Body of pancreas (tissue), 4 donors: Measurements from ENCODE around the gene SAMD14. TPM values are rescaled to one million over a fixed set of nuclear protein-coding genes. Genes with fewer than 3 reads are reported as not detected.

Experiments used
- ATAC-seq: fragments of 150-250 bp; one replicate; pipeline ENCODE4 v1.9.1; 2016
- DNase-seq, 4 donors: peaks; one replicate each; pipeline ENCODE4 v3.0.0-alpha.2; 2019
- H3K27ac ChIP-seq, 4 donors: fragments of 200-600 bp; sonication (generic); 1 replicate in 3 of 4; 2 replicates in 1 of 4; pipeline versions ENCODE4 v1.5.1 to v1.6.1; 2016 to 2019; ENCODE audit warnings: mild to moderate bottlenecking in 1 of 4, mixed read lengths in 1 of 4, moderate library complexity in 1 of 4
- H3K27me3 ChIP-seq, 2 donors: fragments of 200-600 bp; sonication (generic); one replicate each; pipeline ENCODE4 v1.6.0; 2016; ENCODE audit warnings: mild to moderate bottlenecking in 1 of 2
- H3K36me3 ChIP-seq, 2 donors: fragments of 200-600 bp; sonication (generic); replicated peaks in 1 of 2; 2 replicates each; pipeline ENCODE4 v1.5.1; 2016; ENCODE audit warnings: low read depth in 2 of 2; ENCODE audit not compliant: insufficient read depth in 1 of 2
- H3K4me1 ChIP-seq: fragments of 200-600 bp; sonication (generic); one replicate; pipeline ENCODE4 v1.6.0; 2016
- H3K4me3 ChIP-seq, 2 donors: fragments of 200-600 bp; sonication (generic); 1 replicate in 1 of 2; 2 replicates in 1 of 2; pipeline ENCODE4 v1.5.1; 2016 to 2019
- H3K9me3 ChIP-seq, 3 donors: fragments of 200-600 bp; sonication (generic); 1 replicate in 2 of 3; 2 replicates in 1 of 3; pipeline ENCODE4 v1.5.1; 2016
- POLR2A ChIP-seq, 3 donors: fragments of 450-650 bp; IDR thresholded peaks; one replicate each; pipeline ENCODE4 v1.6.1; 2016; ENCODE audit warnings: antibody characterized with exemption in 3 of 3, mild to moderate bottlenecking in 2 of 3
- WGBS, 2 donors: methylation state at CpG; one replicate each; pipeline ENCODE4 v1.1.5; 2017; 5-methylcytosine and 5-hydroxymethylcytosine counted together
- intact Hi-C: fragments of 100-400 bp; cut with DNase I; formaldehyde crosslinking; loops from one replicate; pipeline ENCODE4 v1.15.1; 2023
- total RNA-seq, 2 donors: library from RNA; depleted of rRNA; stranded (reverse); fragments of >200 nt; gene quantifications; one replicate each; pipeline ENCODE4 v1.1.0, GENCODE V29; 2016
- TF ChIP-seq, protein P1 (sequence below), 7 experiments: fragments of 450-650 bp in 4 of 7; fragments of 200-600 bp in 3 of 7; sonication (generic) in 3 of 7; IDR thresholded peaks; one replicate each; pipeline ENCODE4 v1.5.1; 2016 to 2019; ENCODE audit warnings: antibody characterized with exemption in 7 of 7

SAMD14 gene
- total RNA-seq, 2 donors from 2014 or later: not detected

- peaks cover 0 to 15% of the 10 kb centered on the region in 2 donors for H3K36me3 ChIP-seq
- DNase-seq: no peak
- WGBS, 2 donors: 89 to 91% methylated on average over 8 to 9 of the region's 9 CpGs
Measured at GRCh38 chr17:50108556-50108955, 21.4 kb downstream of the SAMD14 start.

GRCh38 chr17:50107790-50108414, 22.1 kb downstream of the SAMD14 start:
- 88% methylated on average over 10 of the region's 10 CpGs for WGBS, 2 donors
- TF ChIP-seq, protein P1, sequence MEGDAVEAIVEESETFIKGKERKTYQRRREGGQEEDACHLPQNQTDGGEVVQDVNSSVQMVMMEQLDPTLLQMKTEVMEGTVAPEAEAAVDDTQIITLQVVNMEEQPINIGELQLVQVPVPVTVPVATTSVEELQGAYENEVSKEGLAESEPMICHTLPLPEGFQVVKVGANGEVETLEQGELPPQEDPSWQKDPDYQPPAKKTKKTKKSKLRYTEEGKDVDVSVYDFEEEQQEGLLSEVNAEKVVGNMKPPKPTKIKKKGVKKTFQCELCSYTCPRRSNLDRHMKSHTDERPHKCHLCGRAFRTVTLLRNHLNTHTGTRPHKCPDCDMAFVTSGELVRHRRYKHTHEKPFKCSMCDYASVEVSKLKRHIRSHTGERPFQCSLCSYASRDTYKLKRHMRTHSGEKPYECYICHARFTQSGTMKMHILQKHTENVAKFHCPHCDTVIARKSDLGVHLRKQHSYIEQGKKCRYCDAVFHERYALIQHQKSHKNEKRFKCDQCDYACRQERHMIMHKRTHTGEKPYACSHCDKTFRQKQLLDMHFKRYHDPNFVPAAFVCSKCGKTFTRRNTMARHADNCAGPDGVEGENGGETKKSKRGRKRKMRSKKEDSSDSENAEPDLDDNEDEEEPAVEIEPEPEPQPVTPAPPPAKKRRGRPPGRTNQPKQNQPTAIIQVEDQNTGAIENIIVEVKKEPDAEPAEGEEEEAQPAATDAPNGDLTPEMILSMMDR (IDR thresholded peaks at IDR 0.05): no peak
- no peak for TF ChIP-seq POLR2A (IDR thresholded peaks at IDR 0.05)
- peaks cover 0 to 15% of the 10 kb centered on the region in 2 donors for H3K36me3 ChIP-seq

More at GRCh38 chr17:50108556-50108955, 21.4 kb downstream of the SAMD14 start:
- no peaks in the 10 kb centered on the region for H3K27me3 ChIP-seq
- intact Hi-C loops: no loop called here
- TF ChIP-seq POLR2A (IDR thresholded peaks at IDR 0.05): no peak
- TF ChIP-seq, protein P1 (IDR thresholded peaks at IDR 0.05): no peak
- ATAC-seq: no peak
- no peak overlapping the region for H3K4me3 ChIP-seq
- no peak overlapping the region for H3K27ac ChIP-seq
- peaks cover 24% of the 10 kb centered on the region for H3K4me1 ChIP-seq
- no peaks in the 10 kb centered on the region for H3K9me3 ChIP-seq

DNA sequence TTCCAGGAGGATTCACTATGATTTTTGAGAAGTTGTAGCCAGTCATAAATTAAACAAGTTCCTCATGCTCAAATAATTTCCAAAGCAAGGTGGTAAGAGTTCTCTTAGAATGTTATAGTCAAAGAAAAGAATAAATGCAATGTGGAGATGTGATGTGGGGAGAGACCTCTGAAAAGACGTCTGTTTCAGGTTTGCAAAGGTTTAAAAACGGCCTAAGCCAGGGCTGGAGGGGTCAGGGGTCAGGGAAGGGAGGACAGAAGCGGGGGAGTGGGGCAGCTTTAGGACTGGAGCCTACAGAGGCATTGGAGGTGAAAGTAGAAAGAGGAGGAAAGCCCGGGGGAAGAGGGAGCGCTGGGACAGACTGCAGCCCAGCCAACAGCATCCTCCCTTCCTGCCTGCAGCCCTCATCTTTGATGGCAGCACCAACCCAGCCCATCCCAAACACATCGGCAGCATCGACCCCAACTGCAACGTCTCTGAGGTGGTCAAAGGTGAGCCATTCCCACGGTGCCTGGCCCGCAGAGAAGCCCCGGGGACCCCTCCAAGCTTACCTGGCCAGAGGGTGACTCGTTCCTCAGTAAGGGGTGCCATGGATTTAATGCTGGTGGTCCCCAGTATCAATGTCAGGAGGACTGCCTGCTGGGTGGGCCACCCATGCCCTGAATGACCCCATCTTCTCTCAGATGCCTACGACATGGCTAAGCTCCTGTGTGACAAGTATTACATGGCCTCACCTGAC, 23.4 kb downstream of the SAMD14 start:
- no peaks in the 10 kb centered on the region for H3K9me3 ChIP-seq
- H3K27me3 ChIP-seq: no peaks in the 10 kb centered on the region
- WGBS, 2 donors: 75 to 84% methylated on average over 9 to 13 of the region's 13 CpGs
- DNase-seq: no peak
- no peak overlapping the region for H3K27ac ChIP-seq
- intact Hi-C loops: no loop called here
- H3K36me3 ChIP-seq: peaks cover 0 to 15% of the 10 kb centered on the region in 2 donors
- ATAC-seq: no peak
- TF ChIP-seq, protein P1 (IDR thresholded peaks at IDR 0.05): no peak
- TF ChIP-seq POLR2A (IDR thresholded peaks at IDR 0.05): no peak
- no peak overlapping the region for H3K4me3 ChIP-seq
- H3K4me1 ChIP-seq: peaks cover 33% of the 10 kb centered on the region

More at GRCh38 chr17:50107790-50108414, 22.1 kb downstream of the SAMD14 start:
- ATAC-seq (no peak), DNase-seq (no peak)
- no peaks in the 10 kb centered on the region for H3K9me3 ChIP-seq
- intact Hi-C loops: no loop called here
- H3K27ac ChIP-seq: no peak overlapping the region
- H3K4me3 ChIP-seq: no peak overlapping the region
- no peaks in the 10 kb centered on the region for H3K27me3 ChIP-seq
- H3K4me1 ChIP-seq: peaks cover 30% of the 10 kb centered on the region

DNA sequence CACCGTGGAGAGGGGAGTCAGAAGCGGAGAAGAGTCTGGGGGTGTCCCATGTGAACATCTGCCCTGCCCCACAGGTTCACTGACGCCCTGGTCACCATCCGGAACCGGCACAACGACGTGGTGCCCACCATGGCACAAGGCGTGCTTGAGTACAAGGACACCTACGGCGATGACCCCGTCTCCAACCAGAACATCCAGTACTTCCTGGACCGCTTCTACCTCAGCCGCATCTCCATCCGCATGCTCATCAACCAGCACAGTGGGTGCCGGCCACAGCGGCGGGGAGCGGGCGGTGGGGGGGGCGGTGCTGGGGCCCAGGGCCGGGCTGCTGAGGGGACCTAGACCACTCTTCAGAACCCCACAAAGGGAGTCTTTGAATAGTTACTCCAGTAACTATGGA, 24.1 kb downstream of the SAMD14 start:
- Histone ChIP-seq H3K36me3 (peaks cover 0 to 15% of the 10 kb centered on the region in 2 donors), H3K4me1 (peaks cover 33% of the 10 kb centered on the region), H3K27me3 (no peaks in the 10 kb centered on the region), H3K9me3 (no peaks in the 10 kb centered on the region), H3K4me3 (no peak overlapping the region), H3K27ac (no peak overlapping the region)
- intact Hi-C loops: no loop called here
- TF ChIP-seq POLR2A (IDR thresholded peaks at IDR 0.05): no peak
- TF ChIP-seq, protein P1 (IDR thresholded peaks at IDR 0.05): no peak
- DNase-seq: no peak
- no peak for ATAC-seq
- WGBS, 2 donors: 92 to 98% methylated on average over 19 to 21 of the region's 21 CpGs
